M059J (cell line): Measurements from ENCODE around the gene PLEKHB2. TPM values are rescaled to one million over a fixed set of nuclear protein-coding genes. Genes with fewer than 3 reads are reported as not detected.
"Not testable (repeated sequence)": the region's sequence is repeated elsewhere in the genome, so short reads cannot be mapped to it uniquely, and the experiment has no call there.

ENCODE experiments used
- DNase-seq: peaks from one replicate; pipeline ENCODE4 v3.0.0-alpha.2; 2012; ENCODE audit warnings: low read depth
- total RNA-seq: library from RNA; depleted of rRNA; stranded (reverse); fragments of >200 nt; shearing (Covaris generic); gene quantifications from 2 replicates; pipeline ENCODE4 v1.2.3, GENCODE V29; 2014; rRNA removed

Gene PLEKHB2
- 116 and 139 TPM in 2 replicates for total RNA-seq

GRCh38 chr2:131105156-131105949 lies at the start of gene PLEKHB2:
TSS of gene PLEKHB2 (plus strand) at chr2:131105336. CDS start at chr2:131120942, 15,606 bp downstream.
- DNase-seq: peak; percentile 80

GRCh38 chr2:131056204-131056931 lies 48.8 kb upstream of the PLEKHB2 start:
- DNase-seq: no peak

- no peak for DNase-seq
These were observed 48.2 kb upstream of the PLEKHB2 start for GRCh38 chr2:131056932-131057287.

- DNase-seq: no peak
These were observed 46.8 kb upstream of the PLEKHB2 start for GRCh38 chr2:131058214-131058843.

- DNase-seq: no peak
These were observed 46.2 kb upstream of the PLEKHB2 start for GRCh38 chr2:131058920-131059319.

GRCh38 chr2:131063501-131064283 lies 41.4 kb upstream of the PLEKHB2 start:
- no peak for DNase-seq

- no peak for DNase-seq
These were observed 40.3 kb upstream of the PLEKHB2 start for GRCh38 chr2:131064589-131065512.

- DNase-seq: no peak
These were observed 37.5 kb upstream of the PLEKHB2 start for GRCh38 chr2:131067465-131068125.

GRCh38 chr2:131068172-131068571 lies 37.0 kb upstream of the PLEKHB2 start:
- DNase-seq: not testable (repeated sequence)

GRCh38 chr2:131075578-131075977 lies 29.6 kb upstream of the PLEKHB2 start:
- not testable (repeated sequence) for DNase-seq

- DNase-seq: no peak
These were observed 28.4 kb upstream of the PLEKHB2 start for GRCh38 chr2:131076707-131077106.

- DNase-seq: no peak
These were observed 27.8 kb upstream of the PLEKHB2 start for GRCh38 chr2:131077182-131077846.

GRCh38 chr2:131077966-131078365 lies 27.2 kb upstream of the PLEKHB2 start:
- no peak for DNase-seq

GRCh38 chr2:131079931-131080330 lies 25.2 kb upstream of the PLEKHB2 start:
- not testable (repeated sequence) for DNase-seq

GRCh38 chr2:131081190-131081589 lies 23.9 kb upstream of the PLEKHB2 start:
- DNase-seq: no peak

- peak; percentile 44 for DNase-seq
These were observed 19.5 kb upstream of the PLEKHB2 start for GRCh38 chr2:131085646-131086045.

- no peak for DNase-seq
These were observed 12.6 kb upstream of the PLEKHB2 start for GRCh38 chr2:131092458-131093005.

- peak; percentile 81 for DNase-seq
These were observed 12.0 kb upstream of the PLEKHB2 start, which contains the start of gene FAM168B for GRCh38 chr2:131093006-131093695. TSS of gene FAM168B (minus strand) at chr2:131093460. CDS start at chr2:131082646, 10,814 bp downstream.
